NCI-H1417 (cell line): ENCODE measurements around the gene RFX3.

Source experiments
- DNase-seq, 3 experiments: peaks; one replicate each; lab custom pipeline; 2025; lab: John Stamatoyannopoulos, UW

The RFX3 gene

DNA sequence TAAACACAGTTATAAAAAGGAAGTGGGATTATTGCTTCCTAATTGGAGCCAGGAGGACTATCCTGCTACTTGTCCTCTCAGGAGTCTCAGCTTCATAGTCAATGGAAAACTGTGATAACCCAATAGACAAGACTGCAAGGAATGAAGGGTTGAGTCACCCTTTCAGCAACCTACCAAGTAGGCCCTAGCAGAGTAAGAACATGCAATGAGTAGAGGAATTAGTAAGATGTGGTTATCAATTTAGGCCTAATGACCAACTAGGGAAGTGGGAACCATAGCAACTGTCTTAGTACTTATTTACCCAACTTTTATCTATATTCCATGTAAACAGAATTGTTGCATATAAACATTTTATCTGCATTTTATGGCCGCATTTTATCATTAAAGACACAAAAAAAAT is 310.1 kb downstream of the RFX3 start:
- DNase-seq = no peak

DNA sequence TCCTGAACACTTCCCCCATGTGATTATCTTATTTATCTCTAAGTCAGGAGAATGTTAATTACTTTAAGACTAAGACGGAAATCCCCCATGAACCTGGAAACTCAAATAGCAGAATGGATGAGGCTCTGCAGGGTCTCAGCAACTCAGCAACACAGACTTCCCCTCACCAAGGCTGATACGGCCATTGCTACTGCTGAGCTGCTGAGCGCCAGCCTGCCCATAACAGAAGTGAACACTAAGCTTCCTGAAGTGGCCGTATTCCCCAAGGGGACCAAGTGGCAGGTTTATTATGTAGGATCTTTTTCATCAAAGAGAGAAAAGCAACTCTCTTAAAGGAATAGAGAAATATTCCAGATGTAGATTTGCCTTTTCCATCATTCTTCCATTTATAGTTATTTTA is 311.1 kb downstream of the RFX3 start:
- DNase-seq = peak in 2 of 3 experiments; percentile 3 to 92

DNA sequence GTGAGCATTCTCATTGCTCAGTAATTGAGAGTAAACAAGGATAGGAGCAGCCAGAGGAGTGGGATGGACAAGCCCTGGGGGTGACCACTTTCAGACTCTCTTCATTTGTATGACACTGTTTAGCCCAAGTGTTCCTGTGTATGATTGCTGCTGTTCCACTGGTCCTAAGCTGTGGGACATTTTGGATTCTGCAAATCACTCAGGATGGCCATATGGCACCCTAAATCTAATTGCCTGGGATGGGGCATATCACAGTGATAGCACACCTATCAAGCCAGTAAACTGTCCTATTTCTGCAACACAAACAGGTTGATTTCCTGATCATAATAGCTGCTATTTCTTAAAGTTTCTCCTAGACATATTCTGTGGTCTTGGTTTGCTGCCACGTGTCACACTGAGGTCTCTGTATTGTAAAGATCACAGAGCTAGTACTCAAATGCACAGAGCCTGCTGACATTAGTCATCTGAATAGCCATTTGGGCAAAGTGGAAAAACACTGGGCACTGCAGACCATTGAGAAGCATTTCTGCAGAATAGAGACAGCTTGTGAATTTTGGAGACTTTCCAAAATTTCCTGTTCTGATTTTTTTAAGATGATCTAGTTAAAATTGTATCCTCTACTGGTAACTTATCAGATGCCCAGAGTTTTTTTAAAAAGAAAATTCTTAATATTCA is 320.2 kb downstream of the RFX3 start:
- DNase-seq = peak in 1 of 3 experiments; percentile 2

DNA sequence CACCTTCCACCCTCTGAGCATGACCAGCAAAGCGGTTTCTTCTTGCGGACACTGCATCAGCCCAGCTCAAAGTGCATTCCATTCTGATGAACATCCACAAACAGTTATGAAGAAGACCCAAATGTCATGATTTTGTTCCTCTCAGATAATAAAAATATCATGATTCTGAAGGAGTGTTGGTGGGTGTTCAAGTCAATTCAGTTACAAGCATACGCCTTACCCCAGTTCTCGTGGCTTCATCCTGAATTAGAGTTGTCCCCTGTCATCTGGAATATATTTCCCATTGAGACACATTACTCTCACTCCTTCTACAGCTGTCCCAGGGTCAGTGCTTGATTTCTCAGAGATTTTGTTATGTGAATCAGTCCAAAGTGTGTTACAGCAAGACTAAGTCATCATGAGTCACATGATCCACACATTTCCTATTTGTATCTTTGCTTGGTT is 325.4 kb downstream of the RFX3 start:
- DNase-seq = no peak

DNA sequence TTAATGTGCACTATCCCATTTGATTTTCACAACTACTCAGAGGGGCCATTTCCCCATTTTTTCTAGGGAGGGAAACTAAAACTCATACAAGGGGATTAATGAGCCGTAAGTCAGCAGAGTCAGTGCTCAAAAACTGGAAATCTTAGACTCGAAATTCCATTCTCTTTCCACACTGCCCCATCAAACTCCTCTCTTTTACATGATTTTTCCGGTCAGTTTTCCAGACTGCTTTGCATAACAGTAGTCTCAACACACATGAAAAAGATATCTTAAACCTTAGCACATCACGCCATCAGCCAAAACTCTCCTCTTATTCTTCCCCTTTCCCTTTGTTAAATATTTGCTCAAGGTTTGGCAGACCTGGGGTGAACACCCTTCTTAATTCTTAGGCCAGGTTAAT is 332.0 kb downstream of the RFX3 start:
- DNase-seq = no peak

DNA sequence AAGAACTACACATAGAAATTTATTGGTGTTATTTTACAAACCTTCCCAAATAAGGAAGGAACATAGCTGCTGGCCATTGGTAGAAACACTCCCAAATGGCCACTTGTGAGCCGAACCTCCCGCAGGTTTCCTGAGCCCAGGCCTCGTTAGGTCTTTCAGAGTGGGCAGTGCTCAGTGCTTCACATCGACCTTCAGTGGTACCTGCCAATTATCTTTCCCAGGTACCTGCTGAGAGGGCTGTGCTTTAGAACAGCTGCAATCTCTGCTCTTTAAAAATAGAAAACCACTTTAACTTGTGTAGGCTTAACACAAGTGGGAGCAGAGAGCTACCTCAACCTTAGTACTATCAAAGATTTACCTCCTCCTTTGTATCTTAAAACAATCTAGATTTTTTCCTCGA is 334.1 kb downstream of the RFX3 start:
- peak; percentile 74 to 95 (median 92) for DNase-seq

DNA sequence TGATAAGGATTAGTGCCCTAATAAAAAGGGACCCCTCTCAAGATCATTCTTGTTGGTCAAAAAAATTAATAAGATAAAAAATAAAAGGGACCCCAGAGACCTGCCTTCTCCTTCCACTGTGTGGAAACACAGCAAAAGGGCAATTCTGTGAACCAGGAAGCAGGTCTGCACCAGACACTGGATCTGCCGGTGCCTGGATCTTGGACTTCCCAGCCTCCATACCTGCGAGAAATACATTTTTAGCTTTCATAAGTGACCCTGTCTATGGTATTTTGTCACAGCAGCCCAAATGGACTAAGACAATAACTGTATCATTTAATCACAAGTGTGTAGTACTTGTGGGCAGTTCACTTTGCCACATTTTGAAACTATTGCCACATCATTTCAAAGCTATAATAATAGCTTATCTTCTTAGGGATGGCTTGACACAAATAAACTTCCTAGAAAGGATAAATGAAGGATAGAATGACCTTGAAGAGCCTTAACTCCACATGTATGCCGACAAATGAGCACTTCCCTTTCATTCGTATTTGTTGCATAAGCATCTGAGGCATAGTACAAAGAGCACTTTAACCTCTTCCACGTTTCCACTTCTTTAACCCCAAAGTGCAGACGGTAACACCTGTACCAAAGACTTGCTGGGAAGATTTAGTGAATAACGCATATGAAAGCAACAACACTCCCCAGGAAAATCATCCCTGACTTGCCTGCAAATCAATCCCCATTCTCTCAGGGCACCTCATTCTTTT is 336.5 kb downstream of the RFX3 start:
- DNase-seq = peak in 1 of 3 experiments; percentile 71

DNA sequence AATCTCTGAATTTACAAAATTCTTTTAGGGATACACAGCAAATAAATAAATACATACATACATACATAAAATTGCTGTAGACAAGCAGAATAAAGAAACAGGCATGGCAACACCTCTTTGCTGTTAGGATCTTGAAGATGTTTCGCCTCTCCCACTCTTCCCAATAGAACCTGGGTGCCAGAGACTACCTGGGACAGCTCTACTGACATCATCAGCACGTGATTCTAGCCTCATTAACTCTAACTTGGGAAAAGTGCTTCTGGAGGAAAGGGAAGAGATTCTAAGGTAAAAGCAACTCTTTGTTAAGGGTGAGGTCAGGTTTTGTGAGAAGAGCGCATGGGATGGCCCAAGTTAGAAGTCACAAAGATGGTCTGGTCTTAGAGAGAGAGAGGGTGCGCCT is 339.1 kb downstream of the RFX3 start:
- no peak for DNase-seq

DNA sequence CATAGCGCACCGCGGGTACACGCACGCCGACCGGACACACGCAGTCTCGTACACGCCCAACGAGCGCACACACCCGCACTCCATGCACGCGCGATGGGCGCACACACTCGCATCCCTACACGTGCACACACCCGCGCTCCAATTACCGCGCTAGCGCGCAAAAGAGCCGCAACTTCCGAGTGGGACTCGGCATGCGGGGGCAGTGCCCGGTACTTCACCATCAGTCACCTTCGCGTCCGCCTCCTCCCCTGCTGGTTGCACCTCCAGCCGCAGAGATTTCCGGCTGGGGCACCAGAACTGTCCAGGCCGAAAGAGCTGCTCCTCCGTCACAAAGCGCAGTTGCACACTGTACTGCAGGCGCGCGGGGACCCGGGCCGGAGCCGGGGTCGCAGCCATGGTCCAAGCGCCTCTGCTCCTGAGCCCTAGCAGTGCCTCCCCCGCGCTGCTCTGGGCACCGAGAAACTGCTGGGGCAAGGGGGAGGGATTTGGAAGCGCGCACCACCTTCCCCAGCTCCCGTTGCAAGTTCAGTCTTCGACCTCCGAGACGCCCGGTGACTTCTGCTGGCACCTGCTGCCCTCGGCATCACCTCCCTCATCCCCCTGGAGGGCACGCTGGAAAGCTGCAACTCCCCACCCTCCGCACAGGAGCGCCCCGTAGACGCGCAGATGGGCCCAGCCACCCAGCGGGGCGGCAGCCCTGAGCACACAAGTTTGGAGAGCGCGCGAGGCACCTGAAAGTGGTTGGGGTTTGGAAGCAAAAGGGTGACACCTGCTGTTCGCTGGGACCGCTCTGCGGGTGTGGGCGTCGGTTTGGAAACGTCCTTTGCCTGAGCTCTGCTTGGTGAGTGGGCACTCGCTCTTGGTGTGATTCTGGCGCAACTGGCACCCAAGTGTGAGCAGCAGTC is 344.5 kb downstream of the RFX3 start:
- DNase-seq = peak; percentile 78 to 87 (median 81)

DNA sequence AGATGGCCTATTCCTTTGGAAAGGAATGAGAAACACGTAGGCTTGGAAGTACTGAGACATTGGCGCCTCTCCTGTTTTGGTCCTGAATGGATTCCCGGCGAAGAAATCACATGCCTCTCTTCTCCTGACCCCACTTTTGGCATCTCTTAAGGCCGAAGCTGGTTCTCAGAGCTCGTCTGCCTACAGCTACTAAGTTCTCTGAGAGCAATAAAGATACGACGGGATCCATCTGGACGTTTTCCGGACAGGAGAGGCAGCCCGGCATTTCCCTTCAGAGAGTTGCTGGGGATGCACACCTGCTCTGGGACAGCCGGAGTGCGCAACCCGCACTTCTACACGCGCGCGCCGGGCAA is 345.1 kb downstream of the RFX3 start:
- DNase-seq = no peak

DNA sequence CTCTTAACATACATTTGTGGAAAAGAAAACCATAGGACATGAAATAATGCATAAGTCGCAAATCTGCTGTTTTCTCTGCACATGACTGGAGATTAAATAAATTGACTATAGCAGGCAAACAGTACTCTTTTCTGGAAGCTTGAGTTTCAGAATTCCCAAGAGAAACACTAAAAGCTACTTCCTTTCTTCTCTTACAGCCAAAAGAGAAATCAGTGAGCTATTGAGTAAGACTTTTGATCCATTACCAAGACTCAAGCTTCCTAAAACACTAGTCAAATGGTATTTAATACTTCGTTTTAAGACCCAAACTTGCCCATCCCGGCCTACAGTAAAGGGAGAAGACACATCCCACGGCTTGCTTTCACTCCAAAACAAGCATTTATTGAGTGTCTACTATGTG is 346.1 kb downstream of the RFX3 start:
- no peak for DNase-seq

DNA sequence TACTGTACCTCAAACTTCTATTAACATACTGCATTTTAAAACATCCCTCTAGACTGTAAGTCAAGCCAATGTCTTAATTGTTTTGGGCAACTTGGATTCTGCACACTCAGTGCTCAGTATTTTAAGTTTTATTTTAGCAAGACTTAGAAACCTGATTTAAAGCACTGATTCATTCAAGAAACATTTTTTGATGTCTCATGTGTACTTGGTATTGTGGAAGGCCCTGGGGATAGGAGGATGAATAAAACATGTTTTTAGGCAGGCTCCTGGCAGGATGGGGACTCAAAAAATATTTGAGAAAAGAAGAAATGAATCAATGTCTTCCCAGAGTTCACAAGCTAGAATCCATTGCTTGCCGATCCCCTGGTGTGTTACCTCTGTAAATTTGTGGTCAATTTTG is 347.9 kb downstream of the RFX3 start:
- DNase-seq = no peak

DNA sequence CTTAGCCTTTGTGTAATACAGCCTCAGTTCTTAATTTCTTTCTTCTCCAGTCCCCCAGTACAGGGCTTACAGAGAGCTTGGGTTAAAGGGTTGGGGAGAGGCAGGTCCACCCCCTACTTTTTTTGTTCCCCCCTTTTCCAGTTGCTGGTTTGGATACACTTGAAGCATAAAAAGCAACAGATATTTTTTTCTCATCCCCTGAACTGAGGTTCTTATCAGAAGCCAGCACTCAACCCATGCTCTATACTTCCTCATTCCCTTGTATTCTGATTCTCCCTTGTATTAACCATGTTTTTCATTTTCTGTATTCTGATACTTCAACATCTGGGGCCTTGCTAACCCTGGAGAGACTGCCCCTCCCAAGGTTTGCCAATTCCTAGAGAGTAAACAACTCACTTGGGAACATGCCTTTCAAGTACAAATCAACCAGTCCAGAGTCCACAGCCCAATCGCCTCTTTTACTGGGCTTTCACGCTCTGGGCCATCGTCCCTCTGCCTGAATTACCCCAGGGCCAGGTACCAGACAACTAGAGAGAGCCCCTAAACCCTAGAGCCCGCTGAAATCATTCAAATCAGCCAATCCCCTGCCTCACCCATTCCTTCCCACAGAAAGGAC is 348.5 kb downstream of the RFX3 start:
- no peak for DNase-seq

DNA sequence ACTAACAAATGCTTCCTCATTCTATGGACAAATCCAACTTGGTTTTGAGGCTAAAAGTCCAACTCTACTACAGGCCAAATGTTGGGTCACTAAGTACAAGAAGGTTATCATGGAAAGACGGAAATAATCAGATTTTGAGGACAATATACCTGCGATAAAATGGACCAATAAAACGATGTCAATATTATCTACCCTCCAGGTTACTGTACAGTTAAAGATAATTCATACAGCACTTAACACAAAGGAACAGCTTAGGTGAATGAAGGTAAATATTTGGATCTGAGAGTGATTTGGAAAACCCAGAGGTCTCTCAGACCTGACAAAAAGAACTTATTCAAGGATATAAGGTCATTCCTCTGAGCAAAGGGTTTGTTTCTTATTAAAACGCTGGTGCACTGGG is 352.4 kb downstream of the RFX3 start:
- DNase-seq = no peak

DNA sequence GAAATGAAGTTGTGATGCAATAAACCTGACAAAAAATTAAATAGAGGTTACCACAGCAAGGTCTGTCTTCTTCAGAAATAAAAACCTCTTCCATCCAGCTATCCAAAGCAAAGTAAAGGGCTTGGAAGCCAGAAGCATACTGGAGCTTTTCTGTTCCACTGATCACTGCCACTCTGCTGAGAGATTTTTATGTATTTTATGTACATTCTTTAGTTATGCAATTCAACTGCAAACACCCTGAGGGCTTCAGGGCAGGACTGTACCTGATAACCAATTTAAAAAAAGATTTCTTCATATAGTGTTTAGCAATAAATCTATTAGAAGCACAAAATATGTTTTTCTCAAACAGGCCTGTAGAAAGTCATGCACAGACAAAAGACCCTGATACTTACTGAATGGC is 355.0 kb downstream of the RFX3 start:
- DNase-seq = no peak
